GM19455 (cell line): ENCODE measurements around the gene CLCN5.

ENCODE experiments used
- ATAC-seq: cut with Tn5 transposase; IDR thresholded peaks from one replicate; pipeline ENCODE4 v1.9.1; 2021; ENCODE audit not compliant: unreplicated experiment

Gene CLCN5

DNA sequence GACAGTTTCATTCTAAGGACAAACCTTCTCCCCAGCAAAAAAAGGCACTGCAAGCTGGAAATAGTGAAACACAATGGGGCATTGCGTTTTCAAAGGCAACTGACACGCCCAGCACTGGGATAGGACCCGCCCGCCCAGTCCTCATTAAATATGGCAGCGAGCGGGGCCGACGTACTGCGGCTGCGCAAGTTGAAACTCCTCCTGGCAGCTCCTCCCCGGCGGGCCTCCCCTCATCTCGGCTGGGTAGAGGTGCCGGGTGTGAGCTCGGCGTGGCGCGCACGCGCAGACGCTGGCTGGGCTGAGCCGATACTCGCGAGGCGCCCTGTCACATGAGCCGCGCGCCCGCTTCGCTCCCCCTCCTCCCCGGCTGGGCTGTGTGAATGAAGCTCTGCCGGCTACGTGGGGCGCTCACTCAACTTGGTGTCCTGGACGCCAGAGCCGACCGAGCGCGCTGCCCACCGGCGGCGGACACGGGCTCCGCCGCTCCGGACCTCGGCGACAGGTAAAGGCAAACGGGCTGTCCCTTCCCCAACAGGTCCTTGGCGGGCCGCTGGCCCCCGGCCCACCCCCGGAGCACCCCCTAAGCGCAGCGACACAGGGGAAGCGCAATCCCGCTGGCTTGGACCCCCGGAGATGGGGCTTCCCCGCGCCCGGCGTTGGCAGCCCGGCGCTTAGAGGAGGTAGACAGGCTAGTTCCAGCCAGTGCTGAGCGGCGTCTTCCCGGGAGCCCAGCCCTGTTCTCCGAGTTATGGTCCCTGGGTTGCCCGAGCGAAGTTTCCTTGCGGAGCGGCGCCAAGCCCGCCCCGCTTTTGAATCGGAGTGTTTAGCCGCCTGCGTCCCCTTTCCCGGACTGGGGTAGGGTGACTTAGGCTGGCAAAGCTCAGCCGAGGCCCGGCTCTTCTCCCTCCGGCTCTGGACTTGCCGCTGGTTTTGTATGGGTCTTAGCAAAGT lies at the start of gene CLCN5:
TSS of gene CLCN5 (plus strand) at position 306 of the 951 bp plus-strand sequence. CDS start 2,703 bp downstream, outside the sequence.
- peak; percentile 97 for ATAC-seq

DNA sequence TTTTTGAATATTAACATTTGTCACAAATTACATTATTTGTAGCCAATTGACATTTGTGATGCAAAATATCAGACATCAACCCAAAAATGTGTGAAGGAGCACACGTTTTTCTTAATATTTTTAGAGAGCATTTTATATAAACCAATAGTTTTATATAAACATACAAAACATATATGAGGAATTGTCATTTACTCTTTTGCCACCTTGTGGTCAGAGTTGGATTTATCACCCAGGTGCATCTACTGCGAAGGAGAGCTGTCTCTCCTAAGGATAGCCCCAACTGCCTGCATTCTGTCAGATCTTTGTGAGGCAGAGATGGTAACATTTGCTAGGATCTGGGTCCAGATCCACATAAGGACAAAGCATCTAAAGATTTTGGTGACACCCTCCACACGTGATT lies 45.6 kb upstream of the CLCN5 start:
- ATAC-seq: no peak

GRCh38 chrX:49877397-49878101 lies 44.8 kb upstream of the CLCN5 start:
- no peak for ATAC-seq

- no peak for ATAC-seq
Observed at GRCh38 chrX:49878128-49878833, 44.1 kb upstream of the CLCN5 start.

DNA sequence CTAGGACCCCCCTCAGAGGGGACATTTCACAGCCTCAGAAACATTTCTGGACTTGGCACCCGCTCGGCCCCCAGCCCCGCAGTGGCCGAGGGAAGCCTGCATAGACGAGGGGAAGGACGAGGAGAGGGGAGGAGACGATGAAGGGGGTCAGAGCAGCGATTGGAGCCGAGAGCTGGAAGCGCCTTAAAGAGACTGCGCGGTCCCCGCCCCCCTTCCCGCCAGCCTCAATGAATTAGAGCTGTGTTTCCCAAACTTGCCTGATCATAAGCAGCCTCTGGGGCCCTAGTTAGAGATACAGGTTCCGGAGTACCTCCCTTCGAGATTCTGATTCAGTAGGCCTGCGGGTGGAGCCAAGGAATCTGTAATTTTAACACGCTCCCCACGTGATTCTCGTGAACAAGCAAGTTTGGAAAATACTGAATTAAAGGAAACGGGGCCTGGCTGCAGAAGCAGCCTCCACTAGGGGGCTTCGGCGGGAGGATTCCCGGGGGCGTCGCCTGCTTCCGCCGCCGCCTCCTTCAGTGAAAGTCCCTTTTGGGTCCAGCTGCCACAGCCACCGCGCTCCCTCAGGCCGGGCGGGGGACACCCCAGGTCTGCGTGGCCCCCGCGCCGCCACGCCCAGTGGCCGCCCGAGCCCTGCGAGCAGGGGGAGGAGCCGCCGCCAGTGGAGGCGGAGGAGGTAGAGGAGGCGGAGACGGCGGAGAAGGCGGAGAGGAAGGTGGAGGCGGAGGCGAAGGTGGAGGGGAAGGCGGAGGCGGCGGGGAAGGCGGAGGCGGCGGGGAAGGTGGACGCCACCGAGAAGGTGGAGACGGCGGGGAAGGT lies 43.4 kb upstream of the CLCN5 start, which contains the start of gene USP27X:
TSS of gene USP27X (plus strand) at position 651 of the 822 bp plus-strand sequence. CDS start 824 bp downstream, outside the sequence.
- peak; percentile 91 for ATAC-seq

DNA sequence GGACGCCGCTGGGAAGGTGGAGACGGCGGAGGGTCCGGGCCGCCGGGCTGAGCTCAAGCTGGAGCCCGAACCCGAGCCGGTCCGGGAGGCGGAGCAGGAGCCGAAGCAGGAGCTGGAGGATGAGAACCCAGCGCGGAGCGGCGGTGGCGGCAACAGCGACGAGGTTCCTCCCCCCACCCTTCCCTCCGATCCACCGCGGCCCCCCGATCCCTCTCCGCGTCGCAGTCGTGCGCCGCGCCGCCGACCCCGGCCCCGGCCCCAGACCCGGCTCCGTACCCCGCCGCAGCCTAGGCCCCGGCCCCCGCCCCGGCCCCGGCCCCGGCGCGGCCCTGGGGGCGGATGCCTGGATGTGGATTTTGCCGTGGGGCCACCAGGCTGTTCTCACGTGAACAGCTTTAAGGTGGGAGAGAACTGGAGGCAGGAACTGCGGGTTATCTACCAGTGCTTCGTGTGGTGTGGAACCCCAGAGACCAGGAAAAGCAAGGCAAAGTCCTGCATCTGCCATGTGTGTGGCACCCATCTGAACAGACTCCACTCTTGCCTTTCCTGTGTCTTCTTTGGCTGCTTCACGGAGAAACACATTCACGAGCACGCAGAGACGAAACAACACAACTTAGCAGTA lies 42.6 kb upstream of the CLCN5 start:
- peak; percentile 23 for ATAC-seq

DNA sequence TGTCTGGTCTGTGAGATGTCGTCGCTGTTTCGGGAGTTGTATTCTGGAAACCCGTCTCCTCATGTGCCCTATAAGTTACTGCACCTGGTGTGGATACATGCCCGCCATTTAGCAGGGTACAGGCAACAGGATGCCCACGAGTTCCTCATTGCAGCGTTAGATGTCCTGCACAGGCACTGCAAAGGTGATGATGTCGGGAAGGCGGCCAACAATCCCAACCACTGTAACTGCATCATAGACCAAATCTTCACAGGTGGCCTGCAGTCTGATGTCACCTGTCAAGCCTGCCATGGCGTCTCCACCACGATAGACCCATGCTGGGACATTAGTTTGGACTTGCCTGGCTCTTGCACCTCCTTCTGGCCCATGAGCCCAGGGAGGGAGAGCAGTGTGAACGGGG lies 41.7 kb upstream of the CLCN5 start:
- ATAC-seq: no peak

- ATAC-seq: no peak
Observed at GRCh38 chrX:49884290-49884862, 38.0 kb upstream of the CLCN5 start.

GRCh38 chrX:49892542-49892941 lies 29.9 kb upstream of the CLCN5 start:
- ATAC-seq: no peak

- no peak for ATAC-seq
Observed at GRCh38 chrX:49896951-49897350, 25.4 kb upstream of the CLCN5 start.

GRCh38 chrX:49901048-49901447 lies 21.3 kb upstream of the CLCN5 start:
- no peak for ATAC-seq

DNA sequence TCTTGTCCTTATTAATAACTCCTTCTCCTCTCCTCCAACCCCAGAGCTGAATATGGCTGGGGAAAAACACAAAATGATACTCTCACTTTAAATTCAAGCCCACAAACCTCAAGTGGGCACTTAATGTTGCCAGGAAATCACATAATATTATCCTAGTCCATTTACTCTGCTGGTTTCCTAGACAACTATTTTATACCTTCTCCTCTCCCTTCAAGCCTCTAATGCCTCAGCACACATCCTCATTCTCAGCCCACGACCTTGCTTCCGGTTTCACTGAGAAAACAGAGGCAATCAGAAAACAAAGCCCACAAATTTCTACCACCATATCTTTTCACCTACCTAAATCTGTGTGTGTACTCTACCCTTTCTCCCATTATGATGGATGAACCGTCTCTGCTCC lies 12.1 kb upstream of the CLCN5 start:
- ATAC-seq: no peak

- no peak for ATAC-seq
Observed at GRCh38 chrX:49912086-49912485, 10.3 kb upstream of the CLCN5 start.

GRCh38 chrX:49912861-49913260 lies 9.5 kb upstream of the CLCN5 start:
- ATAC-seq: no peak

- ATAC-seq: peak; percentile 63
Observed at GRCh38 chrX:49915361-49916222, 6.8 kb upstream of the CLCN5 start.

- no peak for ATAC-seq
Observed at GRCh38 chrX:49919617-49920016, 2.8 kb upstream of the CLCN5 start.

DNA sequence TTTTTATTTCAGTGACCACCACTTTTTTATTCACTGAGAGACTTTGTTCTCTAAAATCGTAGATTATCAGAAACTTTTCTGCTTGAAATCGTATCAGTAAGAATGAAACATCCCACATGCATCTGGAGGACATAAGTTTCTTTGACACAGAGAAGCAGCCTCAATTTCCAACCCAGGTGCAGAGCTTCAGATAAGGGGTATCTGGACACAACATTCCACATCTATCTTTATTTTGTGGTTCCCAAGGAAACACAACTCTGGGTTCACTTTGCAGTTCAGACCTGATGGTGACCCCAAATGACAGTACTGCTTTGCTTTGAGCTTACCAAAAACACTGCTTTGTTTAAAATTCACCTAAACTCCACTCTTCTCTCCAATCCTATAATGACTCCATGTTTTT lies 1.3 kb upstream of the CLCN5 start:
- ATAC-seq: no peak

GRCh38 chrX:49925176-49925575 lies 2.8 kb downstream of the CLCN5 start:
- no peak for ATAC-seq

DNA sequence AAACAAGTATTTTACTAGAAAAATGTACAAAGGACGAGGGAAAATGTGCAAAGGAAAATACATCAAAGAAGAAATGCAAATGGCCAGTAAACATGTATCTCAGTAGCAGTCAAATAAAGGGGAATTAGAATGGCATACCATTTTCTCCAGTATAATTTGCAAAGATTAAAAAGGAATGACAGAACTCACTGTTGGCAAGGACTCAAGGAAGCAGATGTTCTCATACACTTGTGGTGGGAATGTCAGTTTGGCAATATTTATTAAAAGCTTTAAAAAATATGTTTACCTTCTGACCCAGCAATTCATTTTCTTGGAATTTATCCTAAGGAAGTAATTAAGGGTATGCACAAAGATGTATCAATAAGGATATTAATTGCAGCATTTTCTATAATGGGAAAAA lies 7.6 kb downstream of the CLCN5 start:
- no peak for ATAC-seq
